GM19035 (cell line): ENCODE data around the gene GALNT10.

Source experiments
- ATAC-seq: cut with Tn5 transposase; IDR thresholded peaks from one replicate; pipeline ENCODE4 v1.9.1; 2021; ENCODE audit not compliant: unreplicated experiment

GALNT10 gene

DNA sequence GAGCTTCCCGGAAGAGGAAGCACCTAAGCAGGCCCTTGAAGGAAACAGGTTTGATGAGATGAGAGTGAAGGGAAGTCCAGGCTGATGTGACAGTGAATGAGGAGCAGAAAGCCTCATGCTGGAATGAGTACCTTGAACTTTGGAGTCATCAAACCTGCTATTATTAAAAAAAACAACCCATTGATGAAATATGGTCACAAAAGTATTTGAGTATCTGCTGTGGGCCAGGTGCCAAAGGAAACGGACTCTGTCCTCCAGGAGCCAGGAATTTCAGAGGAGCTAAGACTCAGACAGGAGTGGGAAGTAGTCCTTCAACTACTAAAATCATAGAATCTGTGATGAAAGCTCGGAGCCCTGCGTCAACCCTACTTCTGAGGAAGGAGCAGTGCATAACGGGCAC, 275.6 kb downstream of the GALNT10 start:
- no peak for ATAC-seq

DNA sequence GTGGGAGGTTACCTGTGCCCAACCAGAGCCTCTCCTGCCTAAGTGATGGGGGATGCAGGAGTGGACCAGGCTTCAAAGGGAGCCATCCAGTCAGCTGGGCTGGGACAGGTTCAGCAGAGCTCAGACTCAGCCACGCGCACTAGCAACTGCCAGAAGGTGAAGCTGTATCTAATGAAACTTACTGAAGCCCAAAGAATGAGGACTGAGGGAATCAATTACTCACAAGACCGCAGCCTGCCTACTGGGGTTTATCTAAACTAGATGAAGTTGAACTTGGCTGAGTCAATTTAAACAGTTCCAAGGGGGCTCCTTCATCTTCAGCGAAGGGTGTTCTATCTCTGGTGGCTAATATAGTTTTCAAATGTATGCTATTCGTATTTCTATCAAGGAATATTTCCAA, 276.1 kb downstream of the GALNT10 start:
- ATAC-seq: no peak

DNA sequence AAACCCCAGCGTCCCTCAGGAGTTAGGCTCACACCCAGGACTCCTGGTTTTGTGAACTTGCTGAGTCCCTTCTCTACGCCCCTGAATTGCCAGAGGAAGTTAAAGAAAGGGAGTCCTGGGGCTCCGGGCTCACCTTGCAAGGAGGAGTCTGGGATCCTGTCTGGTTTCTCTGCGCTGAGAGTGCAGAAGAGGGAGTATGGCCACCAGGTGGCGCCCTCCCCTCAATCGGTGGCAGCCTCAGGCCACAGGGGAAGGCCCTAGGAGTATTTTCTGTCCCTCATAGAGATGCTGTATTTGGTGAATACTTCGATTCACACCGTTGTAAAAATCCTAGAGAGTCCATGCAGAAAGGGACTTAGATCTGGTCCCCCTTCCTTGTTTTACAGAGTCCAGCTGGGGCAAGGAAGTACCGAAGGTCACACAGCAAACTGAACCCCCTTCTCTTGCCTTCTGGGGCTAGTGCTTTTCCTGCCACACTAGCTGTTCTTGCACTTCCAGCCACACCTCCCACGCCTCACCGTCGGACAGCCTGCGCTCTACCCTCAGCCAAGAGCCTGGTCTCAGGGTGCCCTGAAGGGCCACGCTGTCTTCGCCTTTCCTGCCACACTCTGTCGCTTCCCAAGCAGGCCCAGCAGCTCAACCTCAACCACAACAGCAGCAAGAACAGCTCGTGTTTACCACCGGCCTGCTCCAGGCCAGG, 277.3 kb downstream of the GALNT10 start:
- ATAC-seq: peak; percentile 95

DNA sequence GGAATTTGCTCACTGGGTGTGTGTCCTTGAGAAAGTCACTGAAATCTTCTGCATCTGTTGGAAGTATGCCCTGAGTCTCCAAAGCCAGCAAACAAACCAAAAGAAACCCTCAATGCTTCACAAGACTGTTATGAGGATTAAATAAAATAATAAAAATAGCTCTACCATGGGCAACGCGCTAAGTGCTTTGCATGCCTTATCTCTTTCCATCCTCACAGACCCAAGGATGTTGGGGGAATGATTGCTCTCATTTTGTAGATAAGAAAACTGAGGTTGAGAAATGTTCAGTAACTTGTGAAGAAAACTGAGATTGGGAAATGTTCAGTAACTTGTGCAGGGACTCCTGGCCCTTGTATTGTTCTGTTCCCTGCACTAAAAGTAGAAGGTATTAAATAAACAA, 279.6 kb downstream of the GALNT10 start:
- ATAC-seq: no peak
